GM12874 (cell line): ENCODE data around the gene CNTN4.

ENCODE experiments used
- TF ChIP-seq, protein P1 (sequence below): IDR thresholded peaks from 2 replicates; pipeline ENCODE4 v1.5.1; 2011; ENCODE audit warnings: low read depth, mild to moderate bottlenecking, control low read depth, low read length, moderate library complexity; ENCODE audit not compliant: insufficient read depth

CNTN4 gene

DNA sequence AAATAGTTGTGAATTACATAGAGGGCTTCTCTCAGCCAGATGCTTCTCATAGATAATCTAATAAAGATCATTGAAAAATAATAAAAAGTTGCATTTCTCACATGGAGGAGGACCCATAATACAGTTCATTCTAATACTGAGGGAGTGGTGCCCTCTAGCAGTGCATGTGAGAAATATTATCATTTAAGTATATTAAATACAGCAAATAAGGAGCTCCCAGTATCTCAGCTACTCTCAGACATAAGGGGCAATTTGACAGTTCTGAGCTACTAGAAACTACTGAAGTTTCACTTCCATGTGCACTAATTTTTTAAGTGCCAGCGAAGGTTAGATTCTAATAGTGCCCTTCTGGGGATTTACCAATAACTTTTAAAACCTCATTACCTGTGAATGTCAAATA, 823.2 kb downstream of the CNTN4 start:
- TF ChIP-seq, protein P1, sequence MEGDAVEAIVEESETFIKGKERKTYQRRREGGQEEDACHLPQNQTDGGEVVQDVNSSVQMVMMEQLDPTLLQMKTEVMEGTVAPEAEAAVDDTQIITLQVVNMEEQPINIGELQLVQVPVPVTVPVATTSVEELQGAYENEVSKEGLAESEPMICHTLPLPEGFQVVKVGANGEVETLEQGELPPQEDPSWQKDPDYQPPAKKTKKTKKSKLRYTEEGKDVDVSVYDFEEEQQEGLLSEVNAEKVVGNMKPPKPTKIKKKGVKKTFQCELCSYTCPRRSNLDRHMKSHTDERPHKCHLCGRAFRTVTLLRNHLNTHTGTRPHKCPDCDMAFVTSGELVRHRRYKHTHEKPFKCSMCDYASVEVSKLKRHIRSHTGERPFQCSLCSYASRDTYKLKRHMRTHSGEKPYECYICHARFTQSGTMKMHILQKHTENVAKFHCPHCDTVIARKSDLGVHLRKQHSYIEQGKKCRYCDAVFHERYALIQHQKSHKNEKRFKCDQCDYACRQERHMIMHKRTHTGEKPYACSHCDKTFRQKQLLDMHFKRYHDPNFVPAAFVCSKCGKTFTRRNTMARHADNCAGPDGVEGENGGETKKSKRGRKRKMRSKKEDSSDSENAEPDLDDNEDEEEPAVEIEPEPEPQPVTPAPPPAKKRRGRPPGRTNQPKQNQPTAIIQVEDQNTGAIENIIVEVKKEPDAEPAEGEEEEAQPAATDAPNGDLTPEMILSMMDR, result no peak

DNA sequence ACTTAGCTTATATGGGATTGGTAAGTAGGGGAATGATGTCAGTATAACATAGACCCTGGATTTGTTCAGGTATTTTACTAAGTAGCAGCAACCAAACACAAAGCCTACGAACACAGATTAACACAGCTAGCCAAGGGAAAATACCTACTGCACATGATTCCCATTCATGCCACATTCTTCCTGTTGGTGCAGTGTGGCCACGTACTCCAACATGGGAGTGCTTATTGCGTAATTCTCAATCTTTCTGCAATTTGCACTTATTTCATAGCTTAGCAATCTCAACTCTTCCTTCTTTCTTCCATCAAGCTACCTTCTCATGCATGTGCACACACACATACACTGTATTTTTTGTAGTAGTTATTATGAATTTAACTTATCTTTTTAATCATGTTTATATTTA, 824.7 kb downstream of the CNTN4 start:
- TF ChIP-seq, protein P1, result no peak

DNA sequence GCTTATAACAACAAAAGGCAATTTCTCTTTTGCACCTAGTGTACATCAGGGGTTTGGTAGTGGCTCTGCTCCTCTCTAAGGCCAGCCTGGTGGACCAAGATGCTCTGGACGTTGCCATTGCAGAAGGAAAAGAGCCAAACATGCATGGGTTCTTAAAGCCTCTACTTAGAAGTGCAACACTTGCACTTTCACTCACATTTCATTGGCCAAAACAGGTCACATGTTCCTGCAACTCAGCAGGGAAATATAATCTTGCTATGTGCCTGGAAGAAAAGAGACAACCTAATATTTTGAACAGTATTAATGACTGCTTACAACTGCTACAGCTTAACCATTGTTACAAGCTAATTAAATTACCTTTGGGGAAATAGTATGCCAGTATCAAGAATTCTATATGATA, 828.6 kb downstream of the CNTN4 start:
- TF ChIP-seq, protein P1, result no peak

DNA sequence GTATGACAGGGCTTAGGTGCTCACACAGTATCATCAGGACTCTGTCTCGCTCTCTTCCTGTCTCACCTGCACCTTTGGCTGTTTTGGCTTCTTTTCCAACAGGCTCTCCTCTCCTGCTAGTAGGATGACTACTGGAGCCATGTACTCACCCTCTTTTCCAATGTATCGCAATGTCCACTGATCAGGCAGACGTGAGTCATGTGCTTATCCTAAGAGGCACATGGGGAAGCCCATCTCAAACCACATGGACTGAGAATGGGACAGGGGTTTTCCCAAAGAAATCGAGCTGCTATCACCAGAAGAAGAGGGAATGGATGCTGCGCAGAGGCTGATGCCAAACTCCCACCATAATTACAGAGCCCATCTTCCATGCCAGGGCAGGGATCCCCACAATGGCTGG, 830.9 kb downstream of the CNTN4 start:
- TF ChIP-seq, protein P1, result no peak

DNA sequence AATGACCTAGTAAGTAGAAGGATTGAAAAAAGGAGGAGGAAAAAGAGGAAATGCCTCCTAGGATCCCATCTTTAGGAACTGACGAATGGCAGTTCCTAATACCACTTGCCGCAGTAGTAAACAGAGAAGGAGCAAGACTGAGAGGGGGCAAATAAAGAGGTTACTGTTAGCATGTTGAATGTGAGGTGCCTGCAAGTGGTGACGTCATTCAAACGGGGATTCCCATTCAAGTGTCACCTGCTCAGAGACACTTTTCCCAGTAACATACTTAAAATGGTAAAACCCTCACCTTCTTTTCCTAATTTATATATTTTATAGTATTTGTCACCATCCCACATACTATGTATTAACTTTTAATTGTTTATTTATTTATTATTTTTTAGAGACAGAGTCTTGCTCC, 832.6 kb downstream of the CNTN4 start:
- TF ChIP-seq, protein P1, result no peak

DNA sequence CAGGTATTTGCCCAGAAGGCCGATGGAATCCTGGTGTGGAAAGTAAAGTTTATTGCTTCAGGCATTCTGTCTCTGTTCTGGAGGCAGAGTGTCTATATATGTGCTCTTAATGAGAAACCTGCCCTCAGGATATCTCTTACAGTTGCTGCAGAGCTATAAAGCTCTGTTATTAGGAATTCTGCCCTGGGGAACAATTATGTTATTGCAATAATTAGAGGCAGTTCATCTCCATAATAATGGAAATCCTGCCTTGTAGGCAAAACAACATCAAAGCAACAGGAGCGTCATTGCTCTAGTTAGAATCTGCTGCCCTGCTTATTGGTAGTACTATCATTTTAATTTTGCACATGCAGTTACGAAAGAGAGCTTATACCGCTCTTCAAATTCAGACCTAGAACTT, 835.9 kb downstream of the CNTN4 start:
- TF ChIP-seq, protein P1, result no peak

DNA sequence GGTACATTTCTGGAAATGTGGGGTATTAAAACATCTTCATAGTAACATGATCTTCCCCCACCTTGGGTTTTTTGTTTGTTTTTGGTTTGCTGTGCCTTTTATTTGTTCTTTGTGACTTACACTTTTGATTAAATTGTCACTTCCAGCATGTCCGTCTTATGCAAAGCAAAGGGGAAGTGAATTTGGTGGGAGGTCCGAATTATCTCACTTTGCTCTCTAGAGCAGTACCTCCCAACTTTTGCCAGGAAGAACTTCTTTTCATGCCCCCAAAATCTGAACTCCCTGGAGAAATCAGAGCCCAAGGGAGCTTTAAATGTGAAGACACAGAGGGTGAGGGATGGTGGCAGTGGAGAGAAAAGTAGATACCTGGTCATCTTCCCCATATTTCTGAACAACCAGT, 838.4 kb downstream of the CNTN4 start:
- TF ChIP-seq, protein P1, result no peak

DNA sequence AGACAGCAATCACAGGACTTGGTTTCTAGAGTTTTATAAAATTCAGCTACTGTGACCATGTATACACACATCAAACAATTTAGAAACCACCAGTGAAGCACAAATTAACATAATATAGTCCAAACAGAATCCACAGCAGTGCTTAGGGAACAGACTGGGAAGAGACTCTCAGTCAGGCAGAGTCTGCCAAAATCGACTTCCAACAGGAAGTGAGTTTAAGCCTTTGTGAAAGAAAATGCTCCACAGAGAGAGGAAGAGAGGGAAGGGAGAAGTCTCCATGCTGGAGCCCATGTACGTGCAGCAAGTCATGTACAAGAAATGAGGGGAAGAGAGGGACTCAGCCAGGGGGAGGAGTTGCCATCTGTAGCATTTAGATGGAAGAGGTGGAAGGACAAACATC, 838.9 kb downstream of the CNTN4 start:
- TF ChIP-seq, protein P1, result no peak
